PC-3 (cell line): ENCODE data around the gene KIF24. TPM values are rescaled to one million over a fixed set of nuclear protein-coding genes. Genes with fewer than 3 reads are reported as not detected.

ENCODE experiments used
- ATAC-seq: fragments of 200-7000 bp; cut with Tn5 transposase; 2 replicates; pipeline ENCODE4 v1.9.1; 2020; ENCODE audit warnings: mild to moderate bottlenecking, moderate library complexity
- BruUV-seq: library from RNA; stranded (reverse); fragments of 400-500 nt; replicated peaks from 2 replicates; lab custom pipeline; 2021; lab: Mats Ljungman, UMichigan
- CTCF ChIA-PET: fragments of 300-600 bp; sonication (Branson Sonifier 250); formaldehyde crosslinking; loops from one replicate; lab custom pipeline; 2022; ENCODE audit warnings: antibody characterized with exemption; lab: Charles Lee
- POLR2A ChIA-PET: fragments of 300-600 bp; sonication (Branson Sonifier 250); formaldehyde crosslinking; loops from one replicate; lab custom pipeline; 2022; ENCODE audit warnings: antibody characterized with exemption; ENCODE audit not compliant: unreplicated experiment; lab: Charles Lee
- DNase-seq: peaks from one replicate; pipeline ENCODE4 v3.0.0-alpha.2; 2015
- H2AFZ ChIP-seq: fragments of 300-600 bp; sonication (generic); 2 replicates; pipeline ENCODE4 v1.6.0; 2016; ENCODE audit warnings: antibody characterized with exemption, low read length
- H3F3A ChIP-seq: fragments of 300-600 bp; sonication (generic); one replicate; pipeline ENCODE4 v1.6.0; 2017; ENCODE audit warnings: antibody characterized with exemption, low read length, control low read depth, mild to moderate bottlenecking; ENCODE audit not compliant: unreplicated experiment
- H3K27ac ChIP-seq: fragments of 300-600 bp; sonication (generic); 2 replicates; pipeline ENCODE4 v1.5.1; 2016; ENCODE audit warnings: mild to moderate bottlenecking, low read length
- H3K27me3 ChIP-seq: fragments of 300-600 bp; sonication (generic); 2 replicates; pipeline ENCODE4 v1.6.1; 2016; ENCODE audit warnings: low read length, mixed read lengths
- H3K36me3 ChIP-seq: fragments of 300-600 bp; sonication (generic); 2 replicates; pipeline ENCODE4 v1.6.1; 2016; ENCODE audit warnings: low read depth, mixed run types, low read length, mixed read lengths
- H3K4me1 ChIP-seq: fragments of 300-600 bp; sonication (generic); 2 replicates; pipeline ENCODE4 v1.5.1; 2016; ENCODE audit warnings: low read length; ENCODE audit not compliant: insufficient read depth
- H3K4me2 ChIP-seq: fragments of 300-600 bp; sonication (generic); 2 replicates; pipeline ENCODE4 v1.6.0; 2016; ENCODE audit warnings: low read length
- H3K4me3 ChIP-seq: fragments of 300-600 bp; sonication (generic); 2 replicates; pipeline ENCODE4 v1.5.1; 2016; ENCODE audit warnings: mild to moderate bottlenecking, low read length, mixed read lengths
- H3K79me2 ChIP-seq: fragments of 300-600 bp; sonication (generic); 2 replicates; pipeline ENCODE4 v1.6.1; 2017; ENCODE audit warnings: low read length, mixed read lengths
- H3K9ac ChIP-seq: fragments of 300-600 bp; sonication (generic); 2 replicates; pipeline ENCODE4 v1.6.0; 2016; ENCODE audit warnings: mild to moderate bottlenecking, low read length
- H3K9me2 ChIP-seq: fragments of 300-600 bp; sonication (generic); replicated peaks from 2 replicates; pipeline ENCODE4 v1.6.1; 2016; ENCODE audit warnings: mixed run types, low read length, mixed read lengths
- H3K9me3 ChIP-seq: fragments of 300-600 bp; sonication (generic); 2 replicates; pipeline ENCODE4 v1.6.1; 2016; ENCODE audit warnings: low read length, mixed read lengths
- H4K20me1 ChIP-seq: fragments of 300-600 bp; sonication (generic); 2 replicates; pipeline ENCODE4 v1.6.1; 2016; ENCODE audit warnings: low read length, mixed read lengths
- CTCF ChIP-seq: fragments of 300-600 bp; sonication (generic); conservative IDR thresholded peaks from 2 replicates; pipeline ENCODE4 v1.5.1; 2017; ENCODE audit warnings: antibody characterized with exemption, low read depth, mild to moderate bottlenecking, low read length
- EZH2 ChIP-seq: fragments of 300-600 bp; sonication (generic); IDR thresholded peaks from one replicate; pipeline ENCODE4 v1.6.1; 2017; ENCODE audit warnings: antibody characterized with exemption, mild to moderate bottlenecking, low read length; ENCODE audit not compliant: unreplicated experiment
- EZH2phosphoT487 ChIP-seq: fragments of 300-600 bp; sonication (generic); IDR thresholded peaks from 2 replicates; pipeline ENCODE4 v1.6.1; 2018; ENCODE audit warnings: mild to moderate bottlenecking, antibody characterized with exemption, low read length, borderline replicate concordance
- intact Hi-C: fragments of 100-400 bp; cut with micrococcal nuclease; formaldehyde crosslinking; loops from 2 replicates; pipeline ENCODE4 v1.9.0; 2023
- total RNA-seq: library from RNA; depleted of rRNA; stranded (reverse); fragments of >200 nt; gene quantifications from 2 replicates; pipeline ENCODE4 v1.2.3, GENCODE V29; 2014

KIF24 gene
- total RNA-seq, 1 experiment from 2014 or later = 4.7 TPM

GRCh38 chr9:34371886-34372466 lies 42.9 kb upstream of the KIF24 start:
- no peak for DNase-seq
- Histone ChIP-seq H3K27me3 (no peaks in the 10 kb centered on the region), H3K9me3 (no peaks in the 10 kb centered on the region), H3K27ac (no peak overlapping the region), H3K9ac (no peak overlapping the region), H3K4me3 (no peak overlapping the region), H4K20me1 (no peaks in the 10 kb centered on the region), H3K36me3 (no peaks in the 10 kb centered on the region), H3K79me2 (no peaks in the 10 kb centered on the region), H3K4me1 (peaks cover 14% of the 10 kb centered on the region), H2AFZ (no peak overlapping the region), H3K9me2 (no peaks in the 10 kb centered on the region), H3K4me2 (no peak overlapping the region), H3F3A (no peaks in the 10 kb centered on the region)
- no peak for TF ChIP-seq EZH2phosphoT487
- TF ChIP-seq CTCF = no peak
- no peak for TF ChIP-seq EZH2
- BruUV-seq = no TSS peak
- POLR2A ChIA-PET = no interaction called here
- intact Hi-C loops = no loop called here
- CTCF ChIA-PET = no interaction called here
- no peak for ATAC-seq

GRCh38 chr9:34370970-34371880 lies 42.2 kb upstream of the KIF24 start:
- intact Hi-C loops = no loop called here
- TF ChIP-seq EZH2 (no peak), CTCF (no peak), EZH2phosphoT487 (no peak)

More at GRCh38 chr9:34370970-34371880, 42.2 kb upstream of the KIF24 start:
- no peak for DNase-seq
- Histone ChIP-seq H3F3A (no peaks in the 10 kb centered on the region), H3K27ac (no peak overlapping the region), H3K27me3 (no peaks in the 10 kb centered on the region), H3K4me1 (peaks cover 14% of the 10 kb centered on the region), H4K20me1 (no peaks in the 10 kb centered on the region), H3K4me3 (no peak overlapping the region), H3K4me2 (no peak overlapping the region), H3K9ac (no peak overlapping the region), H3K9me2 (no peaks in the 10 kb centered on the region), H3K79me2 (no peaks in the 10 kb centered on the region), H2AFZ (no peak overlapping the region), H3K36me3 (no peaks in the 10 kb centered on the region), H3K9me3 (no peaks in the 10 kb centered on the region)
- no peak for ATAC-seq
- POLR2A ChIA-PET = no interaction called here
- CTCF ChIA-PET = no interaction called here
- no TSS peak for BruUV-seq
